GM12878 (cell line): ENCODE results near the gene PLXND1. TPM values are rescaled to one million over a fixed set of nuclear protein-coding genes. Genes with fewer than 3 reads are reported as not detected.

Experiments
- ZNF217 ChIP-seq: fragments of 450-650 bp; IDR thresholded peaks from 2 replicates; pipeline ENCODE4 v1.6.1; 2017; ENCODE audit warnings: antibody characterized with exemption, mild to moderate bottlenecking
- polyA plus RNA-seq, 11 experiments: library from polyadenylated mRNA; depleted of rRNA in 4 of 11; unstranded in 6 of 11; stranded (reverse) in 5 of 11; fragments of >200 nt; fragmentation: Nextera tagmentation in 4 of 11; fragmentation: Illumina TruSeq in 1 of 11; extraction: Ambion mirVana in 4 of 11; extraction: Trizol in 1 of 11; gene quantifications; 1 replicate in 1 of 11; 2 replicates in 10 of 11; pipeline versions ENCODE4 v1.2.1 to v1.2.3, GENCODE V29; 2011 to 2016; ENCODE audit warnings: inconsistent platforms in 2 of 11, missing spikeins in 2 of 11, low read depth in 1 of 11
- total RNA-seq, 4 experiments: library from RNA; depleted of rRNA in 3 of 4; stranded (reverse); fragments of >200 nt in 3 of 4; fragmentation: Illumina TruSeq in 1 of 4; extraction: Trizol in 1 of 4; gene quantifications; 2 replicates each; pipeline versions ENCODE4 v1.2.1 to v1.2.3, GENCODE V29; 2013 to 2021
- TF ChIP-seq, protein P1 (sequence below): fragments of 450-650 bp; IDR thresholded peaks from 2 replicates; pipeline ENCODE4 v1.6.1; 2017; ENCODE audit warnings: mild to moderate bottlenecking, moderate library complexity
- TF ChIP-seq, protein P2 (sequence below): fragments of 450-650 bp; IDR thresholded peaks from 2 replicates; pipeline ENCODE4 v1.6.1; 2018; ENCODE audit warnings: mild to moderate bottlenecking, low read depth, moderate library complexity; ENCODE audit not compliant: partially characterized antibody

The PLXND1 gene
- total and polyA plus RNA-seq, 10 of the 15 experiments (the other 5 are each of a cell fraction or from before 2014, with no cell fraction given): 0.01 to 2.3 (median 0.72) TPM; not detected in 7

DNA sequence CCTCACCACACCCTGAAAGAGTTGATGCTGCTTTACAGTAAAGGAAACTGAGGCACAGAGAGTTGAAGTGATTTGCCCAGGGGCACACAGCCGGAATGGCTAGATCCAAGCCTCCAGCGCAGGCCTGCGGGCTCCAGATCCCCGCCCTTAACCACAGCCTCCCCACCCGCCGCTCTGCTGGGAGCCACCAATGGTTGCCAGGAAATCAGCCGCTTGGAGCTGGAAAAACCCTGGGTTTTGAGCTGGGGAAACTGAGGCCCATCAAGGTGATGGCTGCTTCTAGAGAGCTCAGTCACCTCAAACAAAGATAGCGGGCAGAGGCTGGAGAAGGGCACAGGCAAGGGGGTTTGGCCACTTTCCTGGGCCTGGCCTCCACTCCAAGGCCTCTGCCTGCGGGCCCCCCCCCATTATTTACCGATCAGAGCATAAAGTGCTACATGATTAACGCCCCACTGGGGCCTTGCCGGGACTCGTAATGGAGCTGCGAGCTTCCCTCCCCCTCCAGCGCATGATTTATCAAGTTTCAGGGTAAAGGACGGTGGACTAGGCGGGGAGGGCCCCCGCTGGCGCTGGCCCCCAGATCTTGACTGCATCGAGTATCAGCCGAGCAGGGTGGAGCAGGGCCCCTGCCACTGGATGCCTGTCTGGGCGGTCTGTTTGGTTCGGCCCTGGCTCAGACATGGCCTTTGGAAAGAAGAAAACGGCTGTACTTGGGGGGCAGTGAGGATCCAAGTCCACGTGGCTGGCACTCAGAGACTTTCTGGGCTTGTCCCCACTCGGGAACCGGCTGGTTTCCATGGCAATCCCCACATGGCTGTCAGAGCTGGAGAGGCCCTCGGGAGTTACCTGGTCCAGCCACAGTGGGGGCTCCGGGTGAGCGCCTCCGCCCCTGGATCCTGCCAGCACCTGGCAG, 9.1 kb downstream of the PLXND1 start (continued):
- TF ChIP-seq, protein P1, sequence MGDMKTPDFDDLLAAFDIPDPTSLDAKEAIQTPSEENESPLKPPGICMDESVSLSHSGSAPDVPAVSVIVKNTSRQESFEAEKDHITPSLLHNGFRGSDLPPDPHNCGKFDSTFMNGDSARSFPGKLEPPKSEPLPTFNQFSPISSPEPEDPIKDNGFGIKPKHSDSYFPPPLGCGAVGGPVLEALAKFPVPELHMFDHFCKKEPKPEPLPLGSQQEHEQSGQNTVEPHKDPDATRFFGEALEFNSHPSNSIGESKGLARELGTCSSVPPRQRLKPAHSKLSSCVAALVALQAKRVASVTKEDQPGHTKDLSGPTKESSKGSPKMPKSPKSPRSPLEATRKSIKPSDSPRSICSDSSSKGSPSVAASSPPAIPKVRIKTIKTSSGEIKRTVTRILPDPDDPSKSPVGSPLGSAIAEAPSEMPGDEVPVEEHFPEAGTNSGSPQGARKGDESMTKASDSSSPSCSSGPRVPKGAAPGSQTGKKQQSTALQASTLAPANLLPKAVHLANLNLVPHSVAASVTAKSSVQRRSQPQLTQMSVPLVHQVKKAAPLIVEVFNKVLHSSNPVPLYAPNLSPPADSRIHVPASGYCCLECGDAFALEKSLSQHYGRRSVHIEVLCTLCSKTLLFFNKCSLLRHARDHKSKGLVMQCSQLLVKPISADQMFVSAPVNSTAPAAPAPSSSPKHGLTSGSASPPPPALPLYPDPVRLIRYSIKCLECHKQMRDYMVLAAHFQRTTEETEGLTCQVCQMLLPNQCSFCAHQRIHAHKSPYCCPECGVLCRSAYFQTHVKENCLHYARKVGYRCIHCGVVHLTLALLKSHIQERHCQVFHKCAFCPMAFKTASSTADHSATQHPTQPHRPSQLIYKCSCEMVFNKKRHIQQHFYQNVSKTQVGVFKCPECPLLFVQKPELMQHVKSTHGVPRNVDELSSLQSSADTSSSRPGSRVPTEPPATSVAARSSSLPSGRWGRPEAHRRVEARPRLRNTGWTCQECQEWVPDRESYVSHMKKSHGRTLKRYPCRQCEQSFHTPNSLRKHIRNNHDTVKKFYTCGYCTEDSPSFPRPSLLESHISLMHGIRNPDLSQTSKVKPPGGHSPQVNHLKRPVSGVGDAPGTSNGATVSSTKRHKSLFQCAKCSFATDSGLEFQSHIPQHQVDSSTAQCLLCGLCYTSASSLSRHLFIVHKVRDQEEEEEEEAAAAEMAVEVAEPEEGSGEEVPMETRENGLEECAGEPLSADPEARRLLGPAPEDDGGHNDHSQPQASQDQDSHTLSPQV: no peak
- no peak for TF ChIP-seq ZNF217
- TF ChIP-seq, protein P2, sequence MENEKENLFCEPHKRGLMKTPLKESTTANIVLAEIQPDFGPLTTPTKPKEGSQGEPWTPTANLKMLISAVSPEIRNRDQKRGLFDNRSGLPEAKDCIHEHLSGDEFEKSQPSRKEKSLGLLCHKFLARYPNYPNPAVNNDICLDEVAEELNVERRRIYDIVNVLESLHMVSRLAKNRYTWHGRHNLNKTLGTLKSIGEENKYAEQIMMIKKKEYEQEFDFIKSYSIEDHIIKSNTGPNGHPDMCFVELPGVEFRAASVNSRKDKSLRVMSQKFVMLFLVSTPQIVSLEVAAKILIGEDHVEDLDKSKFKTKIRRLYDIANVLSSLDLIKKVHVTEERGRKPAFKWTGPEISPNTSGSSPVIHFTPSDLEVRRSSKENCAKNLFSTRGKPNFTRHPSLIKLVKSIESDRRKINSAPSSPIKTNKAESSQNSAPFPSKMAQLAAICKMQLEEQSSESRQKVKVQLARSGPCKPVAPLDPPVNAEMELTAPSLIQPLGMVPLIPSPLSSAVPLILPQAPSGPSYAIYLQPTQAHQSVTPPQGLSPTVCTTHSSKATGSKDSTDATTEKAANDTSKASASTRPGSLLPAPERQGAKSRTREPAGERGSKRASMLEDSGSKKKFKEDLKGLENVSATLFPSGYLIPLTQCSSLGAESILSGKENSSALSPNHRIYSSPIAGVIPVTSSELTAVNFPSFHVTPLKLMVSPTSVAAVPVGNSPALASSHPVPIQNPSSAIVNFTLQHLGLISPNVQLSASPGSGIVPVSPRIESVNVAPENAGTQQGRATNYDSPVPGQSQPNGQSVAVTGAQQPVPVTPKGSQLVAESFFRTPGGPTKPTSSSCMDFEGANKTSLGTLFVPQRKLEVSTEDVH: no peak
